ENCODE measurements around the gene ALG1. TPM values are rescaled to one million over a fixed set of nuclear protein-coding genes. Genes with fewer than 3 reads are reported as not detected.
"Not testable (repeated sequence)": the region's sequence is repeated elsewhere in the genome, so short reads cannot be mapped to it uniquely, and the experiment has no call there.

ALG1 gene
- total RNA-seq, 2 experiments from 2014 or later: 19.6 to 22.3 TPM

- H3K4me1 Mint-ChIP-seq; H3K27me3 Mint-ChIP-seq; H3K36me3 Mint-ChIP-seq; H3K9me3 Mint-ChIP-seq; H3K27ac Mint-ChIP-seq; POLR2A ChIA-PET; DNase-seq; H3K4me3 Mint-ChIP-seq; ATAC-seq (ENCODE audit: low read depth): not testable (repeated sequence)
These were observed 17.3 kb downstream of the ALG1 start for GRCh38 chr16:5088936-5089335.

GRCh38 chr16:5089911-5090555 is 18.4 kb downstream of the ALG1 start:
- ATAC-seq (ENCODE audit: low read depth); H3K27ac Mint-ChIP-seq; H3K36me3 Mint-ChIP-seq; H3K9me3 Mint-ChIP-seq; H3K4me1 Mint-ChIP-seq; H3K4me3 Mint-ChIP-seq; DNase-seq; POLR2A ChIA-PET; H3K27me3 Mint-ChIP-seq: not testable (repeated sequence)

GRCh38 chr16:5090592-5090991 is 18.9 kb downstream of the ALG1 start:
- H3K4me3 Mint-ChIP-seq; H3K9me3 Mint-ChIP-seq; POLR2A ChIA-PET; ATAC-seq (ENCODE audit: low read depth); H3K27ac Mint-ChIP-seq; H3K4me1 Mint-ChIP-seq; DNase-seq; H3K36me3 Mint-ChIP-seq; H3K27me3 Mint-ChIP-seq: not testable (repeated sequence)

GRCh38 chr16:5093081-5093480 is 21.4 kb downstream of the ALG1 start:
- H3K27me3 Mint-ChIP-seq; POLR2A ChIA-PET; H3K27ac Mint-ChIP-seq; H3K4me3 Mint-ChIP-seq; H3K36me3 Mint-ChIP-seq; H3K9me3 Mint-ChIP-seq; ATAC-seq (ENCODE audit: low read depth); DNase-seq: not testable (repeated sequence)
- H3K4me1 Mint-ChIP-seq: peaks cover 20% of the 10 kb centered on the region

GRCh38 chr16:5093746-5094145 is 22.1 kb downstream of the ALG1 start:
- H3K27ac Mint-ChIP-seq; H3K4me3 Mint-ChIP-seq; ATAC-seq (ENCODE audit: low read depth); DNase-seq; POLR2A ChIA-PET; H3K27me3 Mint-ChIP-seq; H3K9me3 Mint-ChIP-seq; H3K36me3 Mint-ChIP-seq: not testable (repeated sequence)
- peaks cover 21% of the 10 kb centered on the region for H3K4me1 Mint-ChIP-seq

GRCh38 chr16:5095145-5095830 is 23.6 kb downstream of the ALG1 start:
- H3K36me3 Mint-ChIP-seq; DNase-seq; H3K4me3 Mint-ChIP-seq; ATAC-seq (ENCODE audit: low read depth); H3K27ac Mint-ChIP-seq; POLR2A ChIA-PET; H3K9me3 Mint-ChIP-seq: not testable (repeated sequence)
- Mint-ChIP-seq H3K4me1 (peaks cover 23% of the 10 kb centered on the region), H3K27me3 (peaks cover 11% of the 10 kb centered on the region)

- H3K4me1 Mint-ChIP-seq: peaks cover 23% of the 10 kb centered on the region
- H3K9me3 Mint-ChIP-seq; H3K36me3 Mint-ChIP-seq; DNase-seq; POLR2A ChIA-PET; ATAC-seq (ENCODE audit: low read depth): not testable (repeated sequence)
- peak overlapping the region; percentile 85 for H3K27ac Mint-ChIP-seq
- H3K4me3 Mint-ChIP-seq: peak overlapping the region; percentile 86
- H3K27me3 Mint-ChIP-seq: peaks cover 16% of the 10 kb centered on the region
These were observed 24.9 kb downstream of the ALG1 start for GRCh38 chr16:5096437-5097060.

- POLR2A ChIA-PET; H3K9me3 Mint-ChIP-seq; H3K36me3 Mint-ChIP-seq; ATAC-seq (ENCODE audit: low read depth); DNase-seq: not testable (repeated sequence)
- peaks cover 16% of the 10 kb centered on the region for H3K27me3 Mint-ChIP-seq
- peak overlapping the region; percentile 86 for H3K4me3 Mint-ChIP-seq
- peak overlapping the region; percentile 85 for H3K27ac Mint-ChIP-seq
- peaks cover 21% of the 10 kb centered on the region for H3K4me1 Mint-ChIP-seq
These were observed 25.4 kb downstream of the ALG1 start for GRCh38 chr16:5097061-5097469.

- ATAC-seq (ENCODE audit: low read depth): peak; percentile 98
- peak; percentile 87 for DNase-seq
- not testable (repeated sequence) for H3K9me3 Mint-ChIP-seq, H3K36me3 Mint-ChIP-seq
- Mint-ChIP-seq H3K4me3 (peak within 1 kb of the TSS; percentile 92), H3K27me3 (peaks cover 16% of the 10 kb centered on the region), H3K4me1 (peaks cover 18% of the 10 kb centered on the region), H3K27ac (peak within 1 kb of the TSS; percentile 95)
- POLR2A ChIA-PET: interaction anchor here (1.6 kb wide), 1 partner anchor 64 kb away, joined by 9 read pairs; the partner anchor contains the start of gene NAGPA
These were observed 26.0 kb downstream of the ALG1 start, which contains the start of gene EEF2KMT for GRCh38 chr16:5097470-5098220. TSS of gene EEF2KMT (minus strand) at chr16:5097795. CDS start at chr16:5097739, 56 bp downstream.

- H3K4me3 Mint-ChIP-seq: peak overlapping the region; percentile 92
- DNase-seq: peak; percentile 95
- peaks cover 18% of the 10 kb centered on the region for H3K4me1 Mint-ChIP-seq
- not testable (repeated sequence) for H3K9me3 Mint-ChIP-seq; ATAC-seq (ENCODE audit: low read depth); H3K36me3 Mint-ChIP-seq
- POLR2A ChIA-PET: interaction anchor here (1.6 kb wide), 1 partner anchor 65 kb away, joined by 9 read pairs; the partner anchor contains the start of gene NAGPA
- peaks cover 16% of the 10 kb centered on the region for H3K27me3 Mint-ChIP-seq
- H3K27ac Mint-ChIP-seq: peak overlapping the region; percentile 95
These were observed 26.8 kb downstream of the ALG1 start for GRCh38 chr16:5098221-5099159.

GRCh38 chr16:5099174-5099573 is 27.5 kb downstream of the ALG1 start:
- peak overlapping the region; percentile 92 for H3K4me3 Mint-ChIP-seq
- peaks cover 18% of the 10 kb centered on the region for H3K4me1 Mint-ChIP-seq
- DNase-seq; ATAC-seq (ENCODE audit: low read depth); H3K9me3 Mint-ChIP-seq; H3K36me3 Mint-ChIP-seq; H3K27ac Mint-ChIP-seq: not testable (repeated sequence)
- peaks cover 16% of the 10 kb centered on the region for H3K27me3 Mint-ChIP-seq
- POLR2A ChIA-PET: interaction anchor here (1.6 kb wide), 1 partner anchor 65 kb away, joined by 9 read pairs; the partner anchor contains the start of gene NAGPA

GRCh38 chr16:5103296-5104032 is 31.8 kb downstream of the ALG1 start:
- ATAC-seq (ENCODE audit: low read depth); H3K4me3 Mint-ChIP-seq; H3K27ac Mint-ChIP-seq; H3K36me3 Mint-ChIP-seq; H3K9me3 Mint-ChIP-seq; DNase-seq; POLR2A ChIA-PET; H3K4me1 Mint-ChIP-seq: not testable (repeated sequence)
- peaks cover 16% of the 10 kb centered on the region for H3K27me3 Mint-ChIP-seq
